Measurements from ENCODE around the gene FOXJ1.

FOXJ1 gene

GRCh38 chr17:76106703-76107102 is 34.3 kb downstream of the FOXJ1 start:
- H3K4me3 ChIP-seq (ENCODE audit: severe bottlenecking), result no peak overlapping the region
- DNase-seq (ENCODE audit: low spot score), result no peak
- H3K4me1 ChIP-seq (ENCODE audit: insufficient read depth, poor library complexity, severe bottlenecking), result peaks cover 6% of the 10 kb centered on the region
- peaks cover 9% of the 10 kb centered on the region for H3K36me3 ChIP-seq (ENCODE audit: low read depth)
- no peak overlapping the region for H3K27ac ChIP-seq (ENCODE audit: poor library complexity, severe bottlenecking)
- H3K9me3 ChIP-seq (ENCODE audit: severe bottlenecking), result no peaks in the 10 kb centered on the region
- no peaks in the 10 kb centered on the region for H3K27me3 ChIP-seq (ENCODE audit: insufficient read depth, poor library complexity, severe bottlenecking)
- no peak for TF ChIP-seq CTCF (IDR thresholded peaks at IDR 0.05; ENCODE audit: poor library complexity, severe bottlenecking)
- ATAC-seq (ENCODE audit: low read depth), result no peak

GRCh38 chr17:76104896-76105231 is 36.2 kb downstream of the FOXJ1 start:
- ATAC-seq (ENCODE audit: low read depth), result no peak

GRCh38 chr17:76104140-76104895 is 36.7 kb downstream of the FOXJ1 start:
- DNase-seq (ENCODE audit: low spot score) (no peak), ATAC-seq (ENCODE audit: low read depth) (no peak)
- Histone ChIP-seq H3K9me3 (ENCODE audit: severe bottlenecking) (no peaks in the 10 kb centered on the region), H3K36me3 (ENCODE audit: low read depth) (peaks cover 30% of the 10 kb centered on the region), H3K4me3 (ENCODE audit: severe bottlenecking) (peak overlapping the region; percentile 73), H3K27ac (ENCODE audit: poor library complexity, severe bottlenecking) (peak overlapping the region; percentile 24), H3K4me1 (ENCODE audit: insufficient read depth, poor library complexity, severe bottlenecking) (peaks cover 6% of the 10 kb centered on the region), H3K27me3 (ENCODE audit: insufficient read depth, poor library complexity, severe bottlenecking) (no peaks in the 10 kb centered on the region)
- no peak for TF ChIP-seq CTCF (IDR thresholded peaks at IDR 0.05; ENCODE audit: poor library complexity, severe bottlenecking)

More at GRCh38 chr17:76104896-76105231, 36.2 kb downstream of the FOXJ1 start:
- Histone ChIP-seq H3K9me3 (ENCODE audit: severe bottlenecking) (no peaks in the 10 kb centered on the region), H3K4me1 (ENCODE audit: insufficient read depth, poor library complexity, severe bottlenecking) (peaks cover 6% of the 10 kb centered on the region), H3K36me3 (ENCODE audit: low read depth) (peaks cover 24% of the 10 kb centered on the region), H3K27me3 (ENCODE audit: insufficient read depth, poor library complexity, severe bottlenecking) (no peaks in the 10 kb centered on the region), H3K27ac (ENCODE audit: poor library complexity, severe bottlenecking) (no peak overlapping the region), H3K4me3 (ENCODE audit: severe bottlenecking) (no peak overlapping the region)
- no peak for DNase-seq (ENCODE audit: low spot score)
- no peak for TF ChIP-seq CTCF (IDR thresholded peaks at IDR 0.05; ENCODE audit: poor library complexity, severe bottlenecking)

- Histone ChIP-seq H3K27ac (ENCODE audit: poor library complexity, severe bottlenecking) (peak within 1 kb of the TSS; percentile 24), H3K9me3 (ENCODE audit: severe bottlenecking) (no peaks in the 10 kb centered on the region), H3K36me3 (ENCODE audit: low read depth) (peaks cover 38% of the 10 kb centered on the region), H3K4me1 (ENCODE audit: insufficient read depth, poor library complexity, severe bottlenecking) (peaks cover 6% of the 10 kb centered on the region), H3K27me3 (ENCODE audit: insufficient read depth, poor library complexity, severe bottlenecking) (no peaks in the 10 kb centered on the region), H3K4me3 (ENCODE audit: severe bottlenecking) (peak within 1 kb of the TSS; percentile 73)
- peak; percentile 83 for ATAC-seq (ENCODE audit: low read depth)
- DNase-seq (ENCODE audit: low spot score), result peak; percentile 84
- TF ChIP-seq CTCF (IDR thresholded peaks at IDR 0.05; ENCODE audit: poor library complexity, severe bottlenecking), result no peak
Measured at GRCh38 chr17:76103274-76104139, 37.5 kb downstream of the FOXJ1 start, which contains the start of gene EXOC7. Gene EXOC7 (minus strand): TSS chr17:76103787. CDS start chr17:76103692, 95 bp downstream.

Data from RWPE2 (cell line).